Fibroblast of pulmonary artery (primary cell): ENCODE measurements around the gene PIGO.

Experiments
- DNase-seq: peaks from one replicate; pipeline ENCODE4 v3.0.0-alpha.2; 2010; ENCODE audit warnings: low read depth
- H3K4me3 ChIP-seq: replicated peaks from 2 replicates; pipeline ENCODE4 v1.5.1; 2011; ENCODE audit warnings: low read depth, mild to moderate bottlenecking, control low read depth, low read length, moderate library complexity
- CTCF ChIP-seq: IDR thresholded peaks from 2 replicates; pipeline ENCODE4 v1.5.1; 2011; ENCODE audit warnings: mild to moderate bottlenecking, control low read depth, low read length, inconsistent platforms; ENCODE audit errors: missing control alignments

The PIGO gene

GRCh38 chr9:35116898-35117551, 20.6 kb upstream of the PIGO start:
- DNase-seq: peak; percentile 96
- peak; percentile 94 for TF ChIP-seq CTCF

GRCh38 chr9:35116539-35116897, 20.1 kb upstream of the PIGO start:
- DNase-seq: no peak
- TF ChIP-seq CTCF: no peak
- H3K4me3 ChIP-seq: peak overlapping the region; percentile 92

More at GRCh38 chr9:35116898-35117551, 20.6 kb upstream of the PIGO start:
- peak overlapping the region; percentile 92 for H3K4me3 ChIP-seq

- no peak for TF ChIP-seq CTCF
- DNase-seq: peak; percentile 98
- H3K4me3 ChIP-seq: peak within 1 kb of the TSS; percentile 92
Measured at GRCh38 chr9:35115680-35116538, 19.5 kb upstream of the PIGO start, which contains the start of gene ATOSB. TSS of gene ATOSB (minus strand) at chr9:35115862. CDS start at chr9:35108274, 7,588 bp downstream.

GRCh38 chr9:35114840-35115628, 18.6 kb upstream of the PIGO start:
- H3K4me3 ChIP-seq: peak overlapping the region; percentile 92
- no peak for TF ChIP-seq CTCF
- DNase-seq: peak; percentile 29

- TF ChIP-seq CTCF: no peak
- H3K4me3 ChIP-seq: peak overlapping the region; percentile 92
- peak; percentile 96 for DNase-seq
Measured at GRCh38 chr9:35114113-35114839, 17.9 kb upstream of the PIGO start.
